GM18526 (cell line): ENCODE results near the gene ADCYAP1R1.

Experiments
- POLR2A ChIP-seq: IDR thresholded peaks from 3 replicates; pipeline ENCODE4 v1.6.1; 2011; ENCODE audit not compliant: insufficient read length; ENCODE audit errors: extremely low read depth

ADCYAP1R1 gene

DNA sequence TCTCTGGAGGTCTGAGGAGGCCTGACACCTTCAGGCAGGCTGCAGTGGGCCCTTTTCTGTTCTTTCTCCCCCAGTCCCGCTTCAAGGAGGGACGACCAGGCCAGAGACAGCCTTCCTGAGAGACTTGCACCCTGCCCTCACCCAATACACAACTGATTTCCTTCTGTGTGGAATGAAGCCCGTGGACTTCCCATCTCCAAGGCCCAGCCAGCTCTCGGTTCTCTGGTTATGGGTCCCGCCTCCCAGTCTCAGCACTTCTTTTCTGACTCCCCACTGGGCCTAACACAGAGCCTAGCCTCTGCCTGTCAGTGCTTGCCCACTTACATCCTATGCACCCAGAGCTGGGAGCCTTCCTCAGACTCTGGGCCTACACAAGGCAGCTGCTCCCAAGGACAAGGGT is 24.1 kb upstream of the ADCYAP1R1 start:
- no peak for TF ChIP-seq POLR2A

DNA sequence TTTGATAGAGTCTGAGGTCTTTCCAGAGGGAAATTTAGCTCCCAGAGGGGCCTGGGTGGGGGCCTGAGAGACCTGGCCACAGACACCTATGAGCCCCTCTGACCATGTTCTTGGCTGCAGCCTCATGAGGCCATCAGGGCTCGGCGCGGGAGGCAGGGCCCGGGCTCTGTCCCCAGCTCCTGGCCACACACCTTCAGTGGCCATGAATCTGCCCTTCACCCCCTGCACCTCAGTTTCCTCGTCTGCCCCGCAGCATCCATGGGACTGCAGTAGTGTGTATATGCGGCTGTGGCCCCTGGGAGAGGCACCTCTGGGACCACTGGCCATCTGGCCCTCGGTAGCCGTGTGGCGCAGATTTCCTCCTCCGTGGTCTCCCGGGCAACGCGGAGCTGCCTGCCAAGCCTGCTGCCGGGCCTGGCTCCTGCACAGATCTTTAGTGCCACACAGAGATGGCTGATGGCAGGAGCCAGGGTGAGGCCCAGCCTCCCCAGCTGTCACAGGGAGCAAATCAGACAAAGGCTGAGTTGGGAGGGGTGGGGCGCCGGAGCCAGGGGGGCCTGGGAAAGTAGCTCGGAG is 23.6 kb upstream of the ADCYAP1R1 start:
- no peak for TF ChIP-seq POLR2A

DNA sequence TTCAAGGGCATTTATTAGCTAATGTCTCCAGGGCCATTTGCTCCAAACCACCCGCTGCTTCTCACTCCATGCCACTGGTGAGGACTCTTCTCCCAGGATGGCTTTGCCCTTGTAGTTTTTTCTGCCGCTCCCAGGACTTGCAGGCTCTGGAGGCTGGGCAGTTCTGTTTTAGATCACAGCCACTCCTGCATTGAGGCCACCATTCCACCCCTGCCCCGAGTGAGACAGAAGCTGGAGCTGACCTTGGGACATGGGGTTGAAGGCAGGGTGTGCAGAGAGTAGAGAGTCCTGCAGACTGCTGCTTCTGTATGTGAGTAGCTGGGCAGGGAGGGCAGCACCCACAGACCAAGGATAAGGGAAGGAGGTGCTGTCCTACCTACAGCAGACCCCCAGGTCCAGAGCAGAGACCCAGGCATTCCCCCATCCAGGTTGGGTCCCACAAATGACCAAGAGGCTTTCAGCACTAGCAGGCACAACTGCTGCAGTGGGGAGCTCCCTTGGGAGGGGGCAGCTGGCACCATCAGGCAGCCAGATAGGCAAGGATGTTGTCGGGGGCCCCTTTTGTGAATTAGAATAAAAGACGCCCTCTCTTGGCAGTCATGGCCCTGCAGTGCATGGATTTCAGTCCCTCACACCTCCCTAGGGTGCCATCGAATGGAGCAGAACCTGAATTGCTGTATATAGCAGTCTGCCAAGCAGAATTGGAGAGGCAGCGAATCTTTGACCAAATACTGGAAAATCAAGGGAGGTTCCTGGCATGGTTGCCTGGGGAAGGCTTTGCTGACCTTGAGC is 22.7 kb upstream of the ADCYAP1R1 start:
- no peak for TF ChIP-seq POLR2A

- no peak for TF ChIP-seq POLR2A
Measured at GRCh38 chr7:31033674-31034300, 18.3 kb upstream of the ADCYAP1R1 start.

DNA sequence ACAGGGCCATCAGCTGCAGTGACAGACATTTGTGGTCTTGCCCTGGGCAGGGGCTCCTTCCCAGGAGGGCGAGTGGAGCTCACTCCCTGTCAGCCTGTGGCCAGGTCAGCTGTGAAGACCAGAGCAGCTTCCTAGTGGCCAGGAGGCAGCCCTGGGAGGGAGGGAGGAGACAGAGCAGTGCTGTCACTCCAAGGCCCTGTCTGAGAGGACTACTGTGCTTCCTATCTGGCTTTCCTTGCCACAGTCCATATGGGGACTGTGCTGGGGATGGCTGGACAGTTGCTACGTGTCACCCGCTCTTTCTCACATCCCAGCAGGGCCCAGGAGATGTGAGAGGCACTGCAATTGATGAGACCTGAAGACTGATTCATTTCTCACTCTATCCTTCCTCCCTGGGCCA is 15.2 kb upstream of the ADCYAP1R1 start:
- no peak for TF ChIP-seq POLR2A

DNA sequence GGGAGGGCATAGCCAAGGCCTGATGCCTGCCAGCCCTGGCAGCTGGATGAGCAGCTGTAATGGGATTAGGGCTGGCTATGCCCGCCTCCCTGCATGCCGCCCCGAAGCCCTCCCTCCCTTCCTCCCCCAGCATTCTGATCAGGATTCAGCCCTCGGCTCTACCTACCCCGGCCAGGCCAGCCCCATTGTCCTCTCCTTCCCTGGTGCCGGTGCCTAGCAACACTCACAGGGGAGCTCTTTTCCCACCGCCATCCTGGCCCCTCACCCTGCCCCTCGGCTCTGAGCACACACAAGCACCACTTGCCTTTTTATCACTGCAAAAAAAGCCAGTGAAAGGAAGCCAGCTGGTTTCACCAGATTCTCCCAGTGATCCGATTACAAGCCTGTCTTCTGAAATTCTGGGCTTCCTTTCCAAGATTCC is 9.0 kb upstream of the ADCYAP1R1 start:
- TF ChIP-seq POLR2A = no peak

DNA sequence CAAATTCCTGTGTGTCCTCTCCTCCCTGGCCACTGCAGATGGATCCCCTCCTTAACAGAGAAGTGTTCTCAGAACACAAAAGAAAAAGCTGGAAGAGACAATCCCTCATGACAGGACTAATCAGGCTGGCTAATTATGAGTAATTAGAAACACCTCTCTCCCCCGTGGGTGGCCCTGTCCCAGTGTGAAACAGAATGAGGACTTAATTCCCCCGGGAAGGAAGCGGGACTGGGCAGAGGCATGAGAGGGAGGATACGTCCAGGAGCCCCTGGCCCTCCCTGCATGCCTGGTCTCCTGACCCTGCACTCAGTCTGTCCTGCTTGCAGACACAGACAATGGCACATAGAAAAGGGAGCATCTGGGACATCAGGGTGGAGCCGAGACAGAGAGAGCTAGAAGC is 7.6 kb upstream of the ADCYAP1R1 start:
- no peak for TF ChIP-seq POLR2A

GRCh38 chr7:31046723-31047122 is 5.4 kb upstream of the ADCYAP1R1 start:
- no peak for TF ChIP-seq POLR2A

- TF ChIP-seq POLR2A = no peak
Measured at GRCh38 chr7:31047313-31048146, 4.6 kb upstream of the ADCYAP1R1 start.

DNA sequence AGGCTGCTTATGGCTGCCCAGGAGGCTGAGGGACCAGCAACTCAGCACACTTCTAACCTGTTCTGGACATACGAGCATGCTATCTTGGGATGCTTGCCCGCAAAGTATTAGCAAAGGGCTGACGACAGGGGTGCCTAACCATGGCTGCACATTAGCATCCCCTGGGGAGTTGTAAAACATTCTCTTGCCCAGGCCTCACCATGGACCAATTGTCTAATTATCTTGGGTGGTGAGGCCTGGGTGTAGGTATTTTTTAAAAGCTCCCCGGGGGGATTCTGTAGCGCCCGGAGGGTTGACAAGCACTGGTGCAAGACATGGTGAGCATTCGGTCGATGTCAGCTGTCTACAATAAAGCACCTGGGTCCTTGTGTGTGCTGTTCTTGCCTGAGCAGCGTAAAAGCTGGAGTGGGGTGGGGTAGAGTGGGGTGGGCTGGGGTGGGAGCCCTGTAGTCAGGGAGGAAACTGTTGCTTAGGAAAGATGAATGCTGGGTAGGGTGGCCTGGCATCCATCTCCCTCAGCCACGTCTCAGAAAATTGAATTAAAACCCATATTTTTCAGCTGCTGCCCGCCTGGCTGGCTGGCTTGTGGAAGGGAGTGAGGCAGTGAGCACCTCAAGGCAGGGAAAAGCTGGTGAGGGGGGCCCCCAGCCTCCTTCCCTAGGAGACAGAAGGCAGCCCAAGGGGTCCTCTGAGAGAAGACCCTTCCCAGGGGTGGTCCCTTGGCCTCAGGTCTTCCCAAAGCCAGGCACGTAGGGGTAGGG is 2.9 kb upstream of the ADCYAP1R1 start:
- TF ChIP-seq POLR2A = no peak

DNA sequence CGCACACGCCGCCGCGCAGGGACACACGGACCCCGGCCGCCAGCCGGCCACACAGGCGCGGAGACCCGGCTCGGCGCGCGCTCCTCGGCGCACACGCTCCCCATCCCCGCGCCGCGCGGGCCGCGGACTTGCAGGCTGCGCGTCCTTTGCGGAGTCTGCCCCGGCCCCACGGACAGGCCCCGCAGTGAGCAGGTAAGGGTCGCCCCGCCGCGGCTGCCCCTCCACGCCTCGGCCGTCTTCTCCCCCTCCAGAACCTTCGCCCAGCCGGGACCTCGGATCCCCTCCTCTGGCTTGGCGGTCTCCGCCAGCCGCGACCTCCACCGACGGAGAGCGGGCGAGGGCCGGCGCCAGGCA is 356 bp downstream of the ADCYAP1R1 start:
- TF ChIP-seq POLR2A = no peak

DNA sequence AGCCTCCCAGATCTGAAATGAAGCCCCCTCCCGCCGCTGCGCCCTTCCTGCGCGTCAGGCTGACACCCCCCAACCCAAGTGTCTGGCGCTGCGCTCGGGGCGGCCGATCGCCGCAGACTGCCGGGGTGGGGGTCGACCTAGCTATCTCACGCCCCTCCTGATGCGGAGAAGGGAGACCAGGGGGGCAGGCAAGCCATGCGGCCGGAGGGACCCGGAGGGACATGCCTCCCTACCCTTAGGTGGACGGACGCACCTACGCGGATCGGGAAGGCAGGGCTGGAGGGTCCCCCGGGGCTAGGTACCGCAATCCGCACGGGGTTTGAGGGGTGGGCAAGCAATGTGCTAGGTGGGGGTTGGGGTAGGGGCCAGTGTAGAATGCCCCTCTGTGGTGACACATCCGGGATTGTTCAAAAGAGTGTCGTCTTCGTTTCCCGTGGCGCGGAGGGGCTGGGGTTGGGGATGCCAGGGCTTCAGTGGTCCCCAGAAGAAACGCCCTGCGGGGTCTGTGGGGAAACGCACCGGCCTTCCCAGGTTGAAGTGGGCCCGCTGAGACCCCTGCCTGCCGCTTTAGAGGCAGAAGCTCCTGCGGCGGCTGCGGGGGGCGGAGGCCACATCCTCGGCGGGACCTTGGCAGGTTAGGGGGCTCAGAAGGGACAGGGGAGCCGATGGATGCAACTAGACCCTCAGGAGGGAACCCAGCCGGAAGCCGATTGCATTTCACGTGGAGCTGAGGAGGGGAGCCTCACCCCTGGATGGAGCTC is 913 bp downstream of the ADCYAP1R1 start:
- TF ChIP-seq POLR2A = no peak

DNA sequence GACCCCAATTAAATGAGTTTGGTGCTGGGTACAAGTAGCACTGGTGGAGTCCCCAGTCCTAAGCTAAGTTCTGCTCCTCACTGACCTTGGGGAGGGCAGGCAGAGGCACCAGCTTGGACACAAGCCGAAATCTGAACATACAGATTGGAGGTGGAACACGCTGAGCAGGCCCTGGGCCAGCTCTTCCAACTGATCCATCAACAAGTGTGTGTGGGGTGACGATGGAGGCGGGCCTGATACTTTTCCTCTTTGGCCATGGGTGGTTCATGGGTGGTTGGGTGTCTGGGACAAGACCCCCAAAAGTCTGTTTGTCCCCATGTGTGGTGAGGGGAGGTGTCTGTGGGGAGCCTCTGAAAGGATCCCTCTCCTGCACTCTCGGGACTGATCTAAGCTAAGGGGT is 1.9 kb downstream of the ADCYAP1R1 start:
- no peak for TF ChIP-seq POLR2A

DNA sequence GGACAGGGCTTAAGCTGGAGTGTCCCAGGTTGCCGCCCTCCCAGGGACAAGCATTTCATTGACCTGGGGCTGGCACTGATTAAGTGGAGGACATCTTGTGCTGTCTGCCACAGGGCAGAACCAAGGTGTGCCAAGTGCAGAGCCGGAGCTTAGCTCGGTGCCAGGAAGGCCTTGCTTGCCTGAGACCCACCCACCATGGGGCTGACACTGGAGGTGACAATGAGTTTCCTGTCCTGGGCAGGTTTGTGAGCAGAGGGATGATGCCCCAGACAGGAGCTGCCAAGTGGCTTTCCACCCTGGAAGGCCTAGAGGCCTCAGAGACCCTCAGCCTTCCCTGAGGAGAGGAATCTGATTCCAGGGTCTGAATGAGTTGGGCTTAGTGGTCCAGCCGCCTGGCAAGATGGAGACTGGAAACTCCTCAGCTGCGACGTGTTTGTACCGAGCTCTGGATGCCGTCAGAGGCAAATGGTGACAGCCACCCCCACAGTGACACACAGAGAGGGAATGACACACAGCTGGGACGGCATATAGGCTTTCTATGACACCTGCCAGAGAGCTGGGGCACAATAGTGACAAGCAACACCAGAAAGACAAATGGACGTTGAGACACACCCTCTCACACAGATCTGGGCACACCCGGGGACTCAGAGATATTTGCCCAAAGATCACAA is 2.6 kb downstream of the ADCYAP1R1 start:
- TF ChIP-seq POLR2A = no peak

DNA sequence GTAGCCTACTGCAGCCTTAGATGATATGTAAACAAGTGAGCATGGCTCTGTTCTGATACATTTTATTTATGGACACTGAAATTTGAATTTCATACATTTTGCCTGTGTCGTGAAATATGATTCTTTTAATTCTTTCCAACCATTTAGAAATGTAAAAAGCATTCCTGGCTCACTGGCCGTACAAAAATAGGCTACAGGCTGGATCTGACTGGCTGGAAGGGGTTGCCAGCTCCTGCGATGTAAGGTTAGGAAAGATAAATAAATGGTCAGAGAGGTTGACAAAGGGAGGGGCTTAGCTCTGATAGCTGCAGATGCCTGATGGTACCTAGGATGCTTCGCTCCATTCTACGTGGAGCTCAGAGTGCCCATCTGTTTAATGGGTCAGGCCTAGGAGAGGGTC is 3.4 kb downstream of the ADCYAP1R1 start:
- no peak for TF ChIP-seq POLR2A
